GM12872 (cell line): ENCODE results near the gene SGK1.

Experiments used
- TF ChIP-seq, protein P1 (sequence below): IDR thresholded peaks from 3 replicates; pipeline ENCODE4 v1.5.1; 2011; ENCODE audit warnings: low read depth, mild to moderate bottlenecking, low read length, moderate library complexity; ENCODE audit not compliant: insufficient read depth

The SGK1 gene

DNA sequence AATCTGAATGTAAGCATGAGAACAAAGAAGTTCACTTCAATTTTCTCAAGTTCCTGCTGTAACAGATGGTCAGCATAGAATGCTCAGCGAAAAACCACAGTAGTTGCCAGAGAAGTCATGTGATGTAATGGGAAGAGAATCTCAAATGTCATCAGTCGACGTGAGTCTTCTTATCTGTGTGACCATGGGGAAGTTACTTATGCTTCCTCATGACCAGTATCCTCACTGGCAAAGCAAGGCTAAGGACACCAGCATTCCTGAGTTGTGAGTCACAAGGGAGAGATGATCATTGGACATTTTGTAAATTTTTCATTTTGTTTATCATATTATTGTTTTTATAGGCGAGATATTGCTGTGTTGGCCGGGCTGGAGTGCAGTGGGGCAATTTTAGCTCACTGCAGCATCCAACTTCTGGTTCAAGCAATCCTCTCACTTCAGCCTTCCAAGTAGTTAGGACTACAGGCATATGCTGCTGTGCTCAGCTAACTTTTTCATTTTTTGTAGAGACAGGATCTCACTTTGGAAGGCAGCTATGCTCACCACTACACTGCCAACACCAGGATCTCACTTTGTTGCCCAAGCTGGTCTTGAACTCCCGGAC, 21.9 kb downstream of the SGK1 start:
- TF ChIP-seq, protein P1, sequence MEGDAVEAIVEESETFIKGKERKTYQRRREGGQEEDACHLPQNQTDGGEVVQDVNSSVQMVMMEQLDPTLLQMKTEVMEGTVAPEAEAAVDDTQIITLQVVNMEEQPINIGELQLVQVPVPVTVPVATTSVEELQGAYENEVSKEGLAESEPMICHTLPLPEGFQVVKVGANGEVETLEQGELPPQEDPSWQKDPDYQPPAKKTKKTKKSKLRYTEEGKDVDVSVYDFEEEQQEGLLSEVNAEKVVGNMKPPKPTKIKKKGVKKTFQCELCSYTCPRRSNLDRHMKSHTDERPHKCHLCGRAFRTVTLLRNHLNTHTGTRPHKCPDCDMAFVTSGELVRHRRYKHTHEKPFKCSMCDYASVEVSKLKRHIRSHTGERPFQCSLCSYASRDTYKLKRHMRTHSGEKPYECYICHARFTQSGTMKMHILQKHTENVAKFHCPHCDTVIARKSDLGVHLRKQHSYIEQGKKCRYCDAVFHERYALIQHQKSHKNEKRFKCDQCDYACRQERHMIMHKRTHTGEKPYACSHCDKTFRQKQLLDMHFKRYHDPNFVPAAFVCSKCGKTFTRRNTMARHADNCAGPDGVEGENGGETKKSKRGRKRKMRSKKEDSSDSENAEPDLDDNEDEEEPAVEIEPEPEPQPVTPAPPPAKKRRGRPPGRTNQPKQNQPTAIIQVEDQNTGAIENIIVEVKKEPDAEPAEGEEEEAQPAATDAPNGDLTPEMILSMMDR = no peak

DNA sequence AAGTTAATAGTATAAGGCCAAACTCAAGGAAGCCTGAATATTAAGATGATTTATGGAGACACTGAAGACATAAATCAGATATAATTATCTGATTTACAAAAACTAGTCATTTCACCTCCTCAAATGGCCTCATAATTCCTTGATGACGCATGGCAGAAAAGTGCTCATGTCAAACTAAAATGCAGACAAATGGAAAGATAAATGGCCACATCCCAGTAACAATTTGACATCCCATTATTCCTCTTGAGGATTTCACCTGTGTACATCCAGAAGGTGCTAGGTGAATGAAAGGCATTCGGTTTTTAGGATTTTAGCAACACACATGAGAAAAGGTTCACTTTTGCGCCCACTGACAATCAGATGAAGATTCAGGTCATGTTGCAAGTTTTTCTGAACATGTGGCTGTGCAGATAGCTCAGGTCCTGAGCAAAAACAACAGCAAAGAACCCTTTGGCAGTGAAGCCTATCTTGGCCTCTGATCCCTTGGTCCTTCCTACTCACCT, 24.2 kb downstream of the SGK1 start:
- TF ChIP-seq, protein P1 = no peak

DNA sequence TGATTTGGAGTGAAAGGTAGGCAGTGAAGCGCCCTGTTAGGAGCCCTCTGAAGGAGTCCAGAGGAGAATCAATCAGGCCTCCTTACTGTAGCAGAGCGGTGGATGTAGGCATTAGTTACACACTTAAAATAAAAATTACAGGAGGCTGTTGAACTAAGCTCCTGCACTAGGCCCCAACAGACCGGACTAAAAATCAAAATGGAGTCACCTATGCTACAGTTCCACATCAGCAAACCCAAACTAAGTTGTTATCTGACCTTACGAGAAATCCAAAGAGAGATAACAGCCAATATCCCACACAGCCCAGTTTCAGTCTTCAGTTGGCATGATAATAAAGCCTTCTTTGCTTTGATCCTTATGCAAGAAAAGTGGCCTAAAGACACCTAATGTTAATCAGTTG, 26.8 kb downstream of the SGK1 start:
- TF ChIP-seq, protein P1 = no peak

DNA sequence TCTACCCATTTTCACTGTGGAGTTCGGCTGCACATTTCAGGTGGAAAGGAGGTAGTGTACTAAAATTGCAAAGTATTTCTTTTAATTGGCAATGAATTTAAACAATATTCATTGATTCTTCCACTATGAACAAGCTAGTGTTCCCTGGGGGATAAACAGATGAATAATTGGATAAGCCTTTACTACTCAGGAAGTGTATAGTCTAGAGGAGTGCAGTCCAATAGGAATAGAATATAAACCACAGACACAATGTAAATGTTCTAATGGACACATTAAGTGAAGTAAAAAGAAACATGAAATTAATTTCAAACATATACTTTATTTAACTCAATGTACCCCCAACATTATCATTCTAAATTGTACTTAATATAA, 28.7 kb downstream of the SGK1 start:
- TF ChIP-seq, protein P1 = no peak

DNA sequence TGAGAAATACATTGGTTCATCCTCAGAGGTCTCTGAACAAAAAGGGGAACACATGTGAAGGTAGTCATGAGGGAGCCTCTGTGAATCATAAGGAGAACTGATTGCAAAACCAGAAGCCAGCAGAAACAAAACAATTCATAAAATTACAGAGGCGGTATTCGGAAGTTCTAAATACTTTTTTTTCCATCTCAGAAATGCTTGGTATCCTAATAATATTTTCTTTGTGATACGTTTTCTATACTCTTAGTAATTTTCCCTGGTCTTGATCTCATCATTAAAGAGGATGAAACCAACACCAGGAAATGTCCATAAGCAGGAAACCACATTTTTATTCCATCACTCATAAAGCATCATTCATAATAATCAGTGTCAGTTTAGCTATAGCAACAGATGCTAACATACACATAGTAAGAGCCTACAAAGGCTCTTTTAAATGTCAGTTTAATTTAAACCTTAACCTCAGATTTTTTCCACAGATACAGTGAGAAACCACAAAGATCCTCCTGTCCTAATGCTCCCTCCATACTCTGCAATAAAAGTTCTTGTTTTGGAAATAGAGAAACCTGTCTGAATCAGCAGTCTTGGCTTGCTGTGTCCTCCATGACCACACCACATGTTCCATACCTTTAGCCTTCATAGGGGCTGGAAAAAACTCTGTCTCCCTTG, 29.2 kb downstream of the SGK1 start:
- TF ChIP-seq, protein P1 = no peak

DNA sequence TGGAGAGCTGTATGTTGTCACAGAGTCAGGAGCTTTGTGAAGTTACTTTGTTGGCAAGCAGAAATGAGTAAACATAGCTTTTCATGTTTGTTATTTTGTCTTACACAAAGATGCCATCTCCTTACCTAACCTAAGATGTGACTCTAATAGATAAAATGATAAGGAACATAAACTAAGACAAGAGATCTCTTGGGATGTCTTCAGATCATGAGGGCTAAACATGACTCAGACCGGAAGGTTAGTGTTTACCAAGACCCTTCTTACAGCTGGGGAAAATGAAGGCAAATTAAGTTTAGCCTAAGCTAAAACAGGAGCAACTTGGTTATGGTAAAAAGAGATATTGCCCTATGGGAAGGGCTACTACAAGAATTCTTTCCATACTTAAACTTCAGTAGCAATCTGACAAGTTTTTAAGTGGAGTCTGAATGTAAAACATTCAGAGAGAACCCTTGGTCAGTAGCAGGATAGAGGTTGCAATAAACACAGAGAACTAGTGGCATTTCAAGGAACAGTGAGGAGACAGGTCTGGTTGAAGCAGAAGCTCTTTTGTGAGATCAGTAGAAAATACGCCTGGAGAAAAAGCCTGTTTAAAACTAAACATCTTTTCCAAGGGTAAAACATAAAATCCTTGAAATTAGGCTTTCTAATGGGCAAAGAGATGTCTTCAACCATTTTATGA, 29.9 kb downstream of the SGK1 start:
- TF ChIP-seq, protein P1 = no peak

DNA sequence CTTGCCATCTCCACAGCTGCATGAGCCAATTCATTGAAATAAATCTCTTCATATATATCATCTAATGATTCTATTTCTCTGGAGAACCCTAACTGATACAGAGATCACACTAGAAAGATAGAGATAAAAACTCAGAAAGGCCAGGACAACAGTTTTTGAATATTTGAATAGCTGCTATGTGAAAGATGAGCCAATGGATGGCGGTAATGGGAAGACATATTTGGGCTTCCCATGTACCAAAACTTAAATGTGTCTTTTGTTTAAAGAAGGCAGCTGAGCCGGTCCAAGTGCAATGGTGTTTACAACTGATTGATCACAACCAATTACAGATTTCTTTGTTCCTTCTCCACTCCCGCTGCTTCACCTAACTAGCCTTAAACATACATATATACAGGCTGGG, 35.1 kb downstream of the SGK1 start:
- TF ChIP-seq, protein P1 = no peak
